Measurements from ENCODE around the gene NCOA1.
"Not testable (repeated sequence)": the region's sequence is repeated elsewhere in the genome, so short reads cannot be mapped to it uniquely, and the experiment has no call there.

The NCOA1 gene

GRCh38 chr2:24659862-24660261 lies 168.8 kb downstream of the NCOA1 start:
- no peak overlapping the region for H3K4me3 ChIP-seq (ENCODE audit: control insufficient read depth, low read depth, low read length)
- TF ChIP-seq, protein P1, sequence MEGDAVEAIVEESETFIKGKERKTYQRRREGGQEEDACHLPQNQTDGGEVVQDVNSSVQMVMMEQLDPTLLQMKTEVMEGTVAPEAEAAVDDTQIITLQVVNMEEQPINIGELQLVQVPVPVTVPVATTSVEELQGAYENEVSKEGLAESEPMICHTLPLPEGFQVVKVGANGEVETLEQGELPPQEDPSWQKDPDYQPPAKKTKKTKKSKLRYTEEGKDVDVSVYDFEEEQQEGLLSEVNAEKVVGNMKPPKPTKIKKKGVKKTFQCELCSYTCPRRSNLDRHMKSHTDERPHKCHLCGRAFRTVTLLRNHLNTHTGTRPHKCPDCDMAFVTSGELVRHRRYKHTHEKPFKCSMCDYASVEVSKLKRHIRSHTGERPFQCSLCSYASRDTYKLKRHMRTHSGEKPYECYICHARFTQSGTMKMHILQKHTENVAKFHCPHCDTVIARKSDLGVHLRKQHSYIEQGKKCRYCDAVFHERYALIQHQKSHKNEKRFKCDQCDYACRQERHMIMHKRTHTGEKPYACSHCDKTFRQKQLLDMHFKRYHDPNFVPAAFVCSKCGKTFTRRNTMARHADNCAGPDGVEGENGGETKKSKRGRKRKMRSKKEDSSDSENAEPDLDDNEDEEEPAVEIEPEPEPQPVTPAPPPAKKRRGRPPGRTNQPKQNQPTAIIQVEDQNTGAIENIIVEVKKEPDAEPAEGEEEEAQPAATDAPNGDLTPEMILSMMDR (IDR thresholded peaks at IDR 0.05; ENCODE audit: control insufficient read depth, insufficient read depth, low read depth, low read length, missing control alignments) = no peak
- DNase-seq (ENCODE audit: low read depth) = no peak

DNA sequence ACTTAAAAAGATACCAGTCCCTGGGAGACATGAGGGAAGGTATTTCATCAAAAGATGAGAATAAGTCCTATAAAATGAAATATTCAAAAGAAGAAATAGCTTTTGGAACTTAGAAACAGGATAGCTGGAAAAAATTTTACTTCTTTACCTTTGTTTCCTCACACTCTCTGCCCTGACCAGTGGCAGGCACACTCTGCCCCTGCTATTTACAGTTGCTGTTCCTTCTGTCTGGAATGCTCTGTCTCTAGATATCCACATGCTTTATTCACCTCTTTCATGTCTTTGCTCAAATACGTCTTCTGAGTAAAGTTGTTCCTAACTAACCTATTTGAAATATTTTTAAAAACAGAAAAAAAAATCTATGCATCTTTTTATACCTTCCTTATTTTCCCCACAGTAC lies 176.5 kb downstream of the NCOA1 start:
- no peak for DNase-seq (ENCODE audit: low read depth)
- TF ChIP-seq, protein P1 (IDR thresholded peaks at IDR 0.05; ENCODE audit: control insufficient read depth, insufficient read depth, low read depth, low read length, missing control alignments) = no peak
- H3K4me3 ChIP-seq (ENCODE audit: control insufficient read depth, low read depth, low read length) = no peak overlapping the region

GRCh38 chr2:24671230-24671629 lies 180.2 kb downstream of the NCOA1 start:
- no peak for DNase-seq (ENCODE audit: low read depth)
- H3K4me3 ChIP-seq (ENCODE audit: control insufficient read depth, low read depth, low read length) = no peak overlapping the region
- TF ChIP-seq, protein P1 (IDR thresholded peaks at IDR 0.05; ENCODE audit: control insufficient read depth, insufficient read depth, low read depth, low read length, missing control alignments) = no peak

DNA sequence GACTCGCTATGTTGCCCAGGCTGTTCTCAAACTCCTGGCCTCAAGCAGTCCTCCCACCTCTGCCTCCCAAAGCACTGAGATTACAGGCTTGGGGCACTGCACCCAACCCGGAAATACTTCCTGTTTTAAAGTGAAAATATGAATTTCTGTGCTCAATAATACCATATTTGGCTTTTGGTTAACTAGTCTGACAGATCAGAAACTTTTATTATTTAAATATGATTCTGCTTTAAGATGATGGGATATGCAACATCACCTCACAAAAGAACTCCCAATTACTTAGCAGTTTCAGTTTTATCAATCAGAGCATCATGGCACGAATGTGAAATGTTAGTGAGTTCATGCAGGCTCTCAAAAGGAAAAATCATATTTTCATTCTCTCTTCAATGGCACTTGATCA lies 181.5 kb downstream of the NCOA1 start:
- no peak for DNase-seq (ENCODE audit: low read depth)
- H3K4me3 ChIP-seq (ENCODE audit: control insufficient read depth, low read depth, low read length) = no peak overlapping the region
- TF ChIP-seq, protein P1 (IDR thresholded peaks at IDR 0.05; ENCODE audit: control insufficient read depth, insufficient read depth, low read depth, low read length, missing control alignments) = no peak

GRCh38 chr2:24675338-24675737 lies 184.3 kb downstream of the NCOA1 start:
- TF ChIP-seq, protein P1 (IDR thresholded peaks at IDR 0.05; ENCODE audit: control insufficient read depth, insufficient read depth, low read depth, low read length, missing control alignments) = no peak
- no peak for DNase-seq (ENCODE audit: low read depth)
- no peak overlapping the region for H3K4me3 ChIP-seq (ENCODE audit: control insufficient read depth, low read depth, low read length)

- no peak for DNase-seq (ENCODE audit: low read depth)
- no peak overlapping the region for H3K4me3 ChIP-seq (ENCODE audit: control insufficient read depth, low read depth, low read length)
- TF ChIP-seq, protein P1 (IDR thresholded peaks at IDR 0.05; ENCODE audit: control insufficient read depth, insufficient read depth, low read depth, low read length, missing control alignments) = no peak
Measured at GRCh38 chr2:24676493-24676892, 185.4 kb downstream of the NCOA1 start.

DNA sequence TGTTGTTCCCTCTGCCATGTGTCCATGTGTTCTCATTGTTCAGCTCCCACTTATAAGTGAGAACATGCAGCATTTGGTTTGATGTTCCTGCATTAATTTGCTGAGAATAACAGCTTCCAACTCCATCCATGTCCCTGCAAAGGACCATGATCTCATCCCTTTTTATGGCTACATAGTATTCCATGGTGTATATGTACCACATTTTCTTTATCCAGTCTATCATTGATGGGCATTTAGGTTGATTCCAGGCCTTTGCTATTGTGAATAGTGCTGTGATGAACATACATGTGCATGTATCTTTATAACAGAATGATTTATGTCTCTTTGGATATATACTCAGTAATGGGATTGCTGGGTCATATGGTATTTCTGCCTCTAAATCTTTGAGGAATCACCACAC lies 187.0 kb downstream of the NCOA1 start:
- DNase-seq (ENCODE audit: low read depth); H3K4me3 ChIP-seq (ENCODE audit: control insufficient read depth, low read depth, low read length): not testable (repeated sequence)

Measured in AG09309 (cell line).